ENCODE data around the gene PRRC2A. TPM values are rescaled to one million over a fixed set of nuclear protein-coding genes. Genes with fewer than 3 reads are reported as not detected.

Gene PRRC2A
- total RNA-seq, 1 experiment from 2014 or later = 383 TPM

- Mint-ChIP-seq H3K27ac (no peak overlapping the region), H3K9me3 (no peaks in the 10 kb centered on the region; a peak in 2 of 5 replicates), H3K4me3 (no peak overlapping the region), H3K4me1 (peaks cover 37 to 41% of the 10 kb centered on the region in 2 experiments), H3K27me3 (ENCODE audit: low read depth) (peaks cover 47% of the 10 kb centered on the region), H3K36me3 (ENCODE audit: insufficient read depth in 1 of 3, low read depth in 3 of 3) (no peaks in the 10 kb centered on the region)
- H3K4me1 ChIP-seq (ENCODE audit: insufficient read depth, low read length) = peaks cover 2% of the 10 kb centered on the region; the same call in 1 of the 2 replicates
- H2BK5ac ChIP-seq (ENCODE audit: insufficient read length, low read length) = no peak overlapping the region
- no peak overlapping the region for H2BK20ac ChIP-seq (ENCODE audit: low read depth, low read length, poor library complexity, severe bottlenecking)
- H3K23me2 ChIP-seq (ENCODE audit: insufficient read length, low read depth, low read length, poor library complexity, severe bottlenecking) = peaks cover 11% of the 10 kb centered on the region
- no peak overlapping the region for H3K14ac ChIP-seq (ENCODE audit: insufficient read depth, low read length)
- no peaks in the 10 kb centered on the region for H4K20me1 ChIP-seq (ENCODE audit: control insufficient read depth, insufficient read depth, insufficient read length)
- H3K56ac ChIP-seq (ENCODE audit: insufficient read length, low read depth, low read length) = no peak overlapping the region
- no peak overlapping the region for H4K5ac ChIP-seq (ENCODE audit: insufficient read length, low read depth, low read length)
- no peak overlapping the region for H2BK120ac ChIP-seq (ENCODE audit: low read depth, low read length, poor library complexity, severe bottlenecking)
- no peaks in the 10 kb centered on the region for H3K79me1 ChIP-seq (ENCODE audit: insufficient read depth, low read depth, low read length, poor library complexity, severe bottlenecking)
- no peak overlapping the region for H2BK12ac ChIP-seq (ENCODE audit: insufficient read length, low read depth, low read length)
- H2AK5ac ChIP-seq (ENCODE audit: insufficient read length, low read length) = no peak overlapping the region
- no peak overlapping the region for H3K18ac ChIP-seq (ENCODE audit: insufficient read length, low read depth, low read length)
- H3K27me3 ChIP-seq (ENCODE audit: insufficient read depth, low read length) = no peaks in the 10 kb centered on the region
- H3K4me2 ChIP-seq (ENCODE audit: insufficient read depth, insufficient read length, low read length) = no peak overlapping the region
- H3K23ac ChIP-seq (ENCODE audit: insufficient read length, low read depth, low read length) = no peak overlapping the region
- no peak overlapping the region for H2AFZ ChIP-seq (ENCODE audit: low read length)
- no peak overlapping the region for H2BK15ac ChIP-seq (ENCODE audit: low read depth, low read length)
- H4K8ac ChIP-seq (replicated peaks; ENCODE audit: insufficient read length, low read depth, low read length) = no peak overlapping the region
- H3K4ac ChIP-seq (ENCODE audit: low read depth, low read length) = no peak overlapping the region
- WGBS (ENCODE audit: extremely low coverage, insufficient read length, low lambda C conversion rate) = no CpG with 5 or more reads among the region's 3 CpGs
- H3K79me2 ChIP-seq (ENCODE audit: insufficient read depth, low read length) = no peaks in the 10 kb centered on the region
- no peak overlapping the region for H3T11ph ChIP-seq (ENCODE audit: low read length)
- no peak for TF ChIP-seq CTCF (conservative IDR thresholded peaks at IDR 0.05)
- no peak overlapping the region for H4K91ac ChIP-seq (ENCODE audit: insufficient read length, low read depth, low read length)
- H3K9me3 ChIP-seq (ENCODE audit: control insufficient read depth, low read depth, low read length) = no peaks in the 10 kb centered on the region
- no peak overlapping the region for H3K9ac ChIP-seq (ENCODE audit: extremely low read depth, insufficient read length, low read length)
- no peak overlapping the region for H3K27ac ChIP-seq (ENCODE audit: insufficient read length, low read depth, low read length)
- DNase-seq = no peak
These were observed 42.9 kb upstream of the PRRC2A start for GRCh38 chr6:31577579-31577966.

Data from H9 (cell line).